Measurements from ENCODE around the gene DNAH11.

- TF ChIP-seq CTCF (IDR thresholded peaks at IDR 0.05; ENCODE audit: poor library complexity, severe bottlenecking), result no peak
- no peak for TF ChIP-seq EZH2 (IDR thresholded peaks at IDR 0.05; ENCODE audit: borderline replicate concordance, insufficient read depth, low read length, poor library complexity, severe bottlenecking)
- no peak for TF ChIP-seq REST (IDR thresholded peaks at IDR 0.05; ENCODE audit: borderline replicate concordance)
- TF ChIP-seq POLR2AphosphoS5 (IDR thresholded peaks at IDR 0.05), result no peak
These were observed 355.6 kb downstream of the DNAH11 start for GRCh38 chr7:21898265-21898930.

All from neural cell (in vitro differentiated cells).